ENCODE results near the gene TEAD2.

Gene TEAD2

GRCh38 chr19:49395581-49396407 is 33.6 kb upstream of the TEAD2 start:
- no CpG with 5 or more reads among the region's 15 CpGs for WGBS, 2 donors (ENCODE audit: extremely low coverage in 2 of 2, insufficient read length in 2 of 2, insufficient replicate concordance in 1 of 2)
- no peak overlapping the region for H2BK12ac ChIP-seq (ENCODE audit: low read length)
- no peak overlapping the region for H2BK120ac ChIP-seq (ENCODE audit: low read depth, low read length)
- H3K27ac ChIP-seq (replicated peaks; ENCODE audit: low read length): no peak overlapping the region
- peaks cover 0 to 23% (median 0%) of the 10 kb centered on the region in 3 experiments for H3K27me3 ChIP-seq (ENCODE audit: control insufficient read depth in 3 of 3, insufficient read depth in 3 of 3, low read depth in 1 of 3, low read length in 3 of 3)
- H3K4me1 ChIP-seq (ENCODE audit: control insufficient read depth in 2 of 2, insufficient read depth in 1 of 2, low read depth in 1 of 2, low read length in 2 of 2): peaks cover 4 to 23% of the 10 kb centered on the region in 2 donors
- H2BK15ac ChIP-seq (ENCODE audit: low read length): no peak overlapping the region
- no peak overlapping the region for H3K4me2 ChIP-seq (ENCODE audit: insufficient read depth, low read length, poor library complexity, severe bottlenecking)
- H2BK5ac ChIP-seq (ENCODE audit: low read length): no peak overlapping the region
- no peak overlapping the region for H3K4ac ChIP-seq (ENCODE audit: low read length)
- H3K9ac ChIP-seq (ENCODE audit: low read depth, low read length, poor library complexity): no peak overlapping the region
- H3K36me3 ChIP-seq (replicated peaks in 1 of 2; ENCODE audit: control insufficient read depth in 2 of 2, insufficient read depth in 2 of 2, low read length in 2 of 2): no peaks in the 10 kb centered on the region
- H3K4me3 ChIP-seq (ENCODE audit: low read length in 2 of 2): no peak overlapping the region
- peak overlapping the region; percentile 29 for H3K18ac ChIP-seq (ENCODE audit: low read length)
- H4K8ac ChIP-seq (ENCODE audit: low read depth, low read length): no peak overlapping the region
- H3K14ac ChIP-seq (ENCODE audit: low read length): no peak overlapping the region
- H2AFZ ChIP-seq (ENCODE audit: low read length): no peak overlapping the region
- H3K9me3 ChIP-seq (replicated peaks in 1 of 2; ENCODE audit: control insufficient read depth in 2 of 2, insufficient read depth in 1 of 2, low read depth in 1 of 2, low read length in 2 of 2): no peaks in the 10 kb centered on the region
- H3K79me1 ChIP-seq (ENCODE audit: low read depth, low read length): no peaks in the 10 kb centered on the region
- DNase-seq (ENCODE audit: low spot score): no peak
- no peak overlapping the region for H4K91ac ChIP-seq (ENCODE audit: low read depth, low read length, poor library complexity)
- H2AK5ac ChIP-seq (ENCODE audit: low read depth, low read length): peak overlapping the region; percentile 16
- no peak overlapping the region for H3K23ac ChIP-seq (ENCODE audit: low read depth, low read length, poor library complexity)

- Histone ChIP-seq H2BK120ac (ENCODE audit: low read depth, low read length) (peak overlapping the region; percentile 21), H4K91ac (ENCODE audit: low read depth, low read length, poor library complexity) (no peak overlapping the region), H3K4me2 (ENCODE audit: insufficient read depth, low read length, poor library complexity, severe bottlenecking) (no peak overlapping the region), H3K23ac (ENCODE audit: low read depth, low read length, poor library complexity) (no peak overlapping the region), H3K4ac (ENCODE audit: low read length) (no peak overlapping the region), H3K9me3 (replicated peaks in 1 of 2; ENCODE audit: control insufficient read depth in 2 of 2, insufficient read depth in 1 of 2, low read depth in 1 of 2, low read length in 2 of 2) (no peaks in the 10 kb centered on the region), H3K14ac (ENCODE audit: low read length) (no peak overlapping the region), H3K18ac (ENCODE audit: low read length) (peak overlapping the region; percentile 87), H3K27ac (replicated peaks; ENCODE audit: low read length) (no peak overlapping the region), H3K4me1 (ENCODE audit: control insufficient read depth in 2 of 2, insufficient read depth in 1 of 2, low read depth in 1 of 2, low read length in 2 of 2) (peaks cover 4 to 19% of the 10 kb centered on the region in 2 donors), H2BK15ac (ENCODE audit: low read length) (peak overlapping the region; percentile 95), H2AFZ (ENCODE audit: low read length) (peak overlapping the region; percentile 71), H4K8ac (ENCODE audit: low read depth, low read length) (no peak overlapping the region), H3K79me1 (ENCODE audit: low read depth, low read length) (no peaks in the 10 kb centered on the region), H2BK5ac (ENCODE audit: low read length) (peak overlapping the region; percentile 55), H2BK12ac (ENCODE audit: low read length) (peak overlapping the region; percentile 41), H3K9ac (ENCODE audit: low read depth, low read length, poor library complexity) (no peak overlapping the region), H3K27me3 (ENCODE audit: control insufficient read depth in 3 of 3, insufficient read depth in 3 of 3, low read depth in 1 of 3, low read length in 3 of 3) (peaks cover 0 to 17% (median 0%) of the 10 kb centered on the region in 3 experiments), H3K36me3 (replicated peaks in 1 of 2; ENCODE audit: control insufficient read depth in 2 of 2, insufficient read depth in 2 of 2, low read length in 2 of 2) (no peaks in the 10 kb centered on the region), H2AK5ac (ENCODE audit: low read depth, low read length) (peak overlapping the region; percentile 45), H3K4me3 (ENCODE audit: low read length in 2 of 2) (no peak overlapping the region)
- no CpG with 5 or more reads among the region's 5 CpGs for WGBS, 2 donors (ENCODE audit: extremely low coverage in 2 of 2, insufficient read length in 2 of 2, insufficient replicate concordance in 1 of 2)
- DNase-seq (ENCODE audit: low spot score): no peak
These were observed 31.7 kb upstream of the TEAD2 start for GRCh38 chr19:49393881-49394280.

GRCh38 chr19:49391581-49392399 is 29.6 kb upstream of the TEAD2 start:
- H2BK15ac ChIP-seq (ENCODE audit: low read length): no peak overlapping the region
- no peaks in the 10 kb centered on the region for H3K79me1 ChIP-seq (ENCODE audit: low read depth, low read length)
- DNase-seq (ENCODE audit: low spot score): peak; percentile 70
- no peak overlapping the region for H3K4ac ChIP-seq (ENCODE audit: low read length)
- no peaks in the 10 kb centered on the region for H3K9me3 ChIP-seq (replicated peaks in 1 of 2; ENCODE audit: control insufficient read depth in 2 of 2, insufficient read depth in 1 of 2, low read depth in 1 of 2, low read length in 2 of 2)
- no peak overlapping the region for H3K14ac ChIP-seq (ENCODE audit: low read length)
- no peak overlapping the region for H3K4me3 ChIP-seq (ENCODE audit: low read length in 2 of 2)
- no peak overlapping the region for H3K4me2 ChIP-seq (ENCODE audit: insufficient read depth, low read length, poor library complexity, severe bottlenecking)
- no peak overlapping the region for H2AFZ ChIP-seq (ENCODE audit: low read length)
- H3K23ac ChIP-seq (ENCODE audit: low read depth, low read length, poor library complexity): no peak overlapping the region
- H3K36me3 ChIP-seq (replicated peaks in 1 of 2; ENCODE audit: control insufficient read depth in 2 of 2, insufficient read depth in 2 of 2, low read length in 2 of 2): no peaks in the 10 kb centered on the region
- no peak overlapping the region for H3K27ac ChIP-seq (replicated peaks; ENCODE audit: low read length)
- H3K27me3 ChIP-seq (ENCODE audit: control insufficient read depth in 3 of 3, insufficient read depth in 3 of 3, low read depth in 1 of 3, low read length in 3 of 3): peaks cover 0 to 10% (median 0%) of the 10 kb centered on the region in 3 experiments
- H2BK5ac ChIP-seq (ENCODE audit: low read length): no peak overlapping the region
- H3K4me1 ChIP-seq (ENCODE audit: control insufficient read depth in 2 of 2, insufficient read depth in 1 of 2, low read depth in 1 of 2, low read length in 2 of 2): peaks cover 4 to 14% of the 10 kb centered on the region in 2 donors
- no peak overlapping the region for H2BK12ac ChIP-seq (ENCODE audit: low read length)
- no peak overlapping the region for H4K91ac ChIP-seq (ENCODE audit: low read depth, low read length, poor library complexity)
- H2AK5ac ChIP-seq (ENCODE audit: low read depth, low read length): no peak overlapping the region
- H4K8ac ChIP-seq (ENCODE audit: low read depth, low read length): no peak overlapping the region
- no peak overlapping the region for H2BK120ac ChIP-seq (ENCODE audit: low read depth, low read length)
- no peak overlapping the region for H3K18ac ChIP-seq (ENCODE audit: low read length)
- H3K9ac ChIP-seq (ENCODE audit: low read depth, low read length, poor library complexity): no peak overlapping the region
- no CpG with 5 or more reads among the region's 14 CpGs for WGBS, 2 donors (ENCODE audit: extremely low coverage in 2 of 2, insufficient read length in 2 of 2, insufficient replicate concordance in 1 of 2)

GRCh38 chr19:49390929-49391359 is 28.7 kb upstream of the TEAD2 start:
- H3K14ac ChIP-seq (ENCODE audit: low read length): no peak overlapping the region
- H3K18ac ChIP-seq (ENCODE audit: low read length): no peak overlapping the region
- no peak overlapping the region for H3K27ac ChIP-seq (replicated peaks; ENCODE audit: low read length)
- H2BK5ac ChIP-seq (ENCODE audit: low read length): no peak overlapping the region
- no peak overlapping the region for H4K91ac ChIP-seq (ENCODE audit: low read depth, low read length, poor library complexity)
- H2BK12ac ChIP-seq (ENCODE audit: low read length): peak overlapping the region; percentile 17
- H3K23ac ChIP-seq (ENCODE audit: low read depth, low read length, poor library complexity): no peak overlapping the region
- H3K79me1 ChIP-seq (ENCODE audit: low read depth, low read length): no peaks in the 10 kb centered on the region
- DNase-seq (ENCODE audit: low spot score): no peak
- H3K27me3 ChIP-seq (ENCODE audit: control insufficient read depth in 3 of 3, insufficient read depth in 3 of 3, low read depth in 1 of 3, low read length in 3 of 3): peaks cover 0 to 9% (median 0%) of the 10 kb centered on the region in 3 experiments
- H2AFZ ChIP-seq (ENCODE audit: low read length): no peak overlapping the region
- H3K9ac ChIP-seq (ENCODE audit: low read depth, low read length, poor library complexity): no peak overlapping the region
- no peak overlapping the region for H3K4me2 ChIP-seq (ENCODE audit: insufficient read depth, low read length, poor library complexity, severe bottlenecking)
- H3K9me3 ChIP-seq (replicated peaks in 1 of 2; ENCODE audit: control insufficient read depth in 2 of 2, insufficient read depth in 1 of 2, low read depth in 1 of 2, low read length in 2 of 2): no peaks in the 10 kb centered on the region
- WGBS, 2 donors (ENCODE audit: extremely low coverage in 2 of 2, insufficient read length in 2 of 2, insufficient replicate concordance in 1 of 2): no CpG with 5 or more reads among the region's 9 CpGs
- H2BK15ac ChIP-seq (ENCODE audit: low read length): peak overlapping the region; percentile 76
- no peak overlapping the region for H2BK120ac ChIP-seq (ENCODE audit: low read depth, low read length)
- peaks cover 4 to 13% of the 10 kb centered on the region in 2 donors for H3K4me1 ChIP-seq (ENCODE audit: control insufficient read depth in 2 of 2, insufficient read depth in 1 of 2, low read depth in 1 of 2, low read length in 2 of 2)
- H2AK5ac ChIP-seq (ENCODE audit: low read depth, low read length): peak overlapping the region; percentile 96
- no peak overlapping the region for H3K4ac ChIP-seq (ENCODE audit: low read length)
- H4K8ac ChIP-seq (ENCODE audit: low read depth, low read length): no peak overlapping the region
- H3K36me3 ChIP-seq (replicated peaks in 1 of 2; ENCODE audit: control insufficient read depth in 2 of 2, insufficient read depth in 2 of 2, low read length in 2 of 2): no peaks in the 10 kb centered on the region
- no peak overlapping the region for H3K4me3 ChIP-seq (ENCODE audit: low read length in 2 of 2)

Measured in neuronal stem cell (in vitro differentiated cells).